IMR-90 (cell line): ENCODE measurements around the gene CYB5R2. TPM values are rescaled to one million over a fixed set of nuclear protein-coding genes. Genes with fewer than 3 reads are reported as not detected.

Experiments used
- ATAC-seq: fragments of 200-7000 bp; cut with Tn5 transposase; 2 replicates; pipeline ENCODE4 v1.9.1; 2020; ENCODE audit warnings: low read depth, mild to moderate bottlenecking, moderate library complexity
- BruUV-seq: library from RNA; stranded (reverse); fragments of 400-500 nt; replicated peaks from 2 replicates; lab custom pipeline; 2021; lab: Mats Ljungman, UMichigan
- CTCF ChIA-PET: fragments of 300-600 bp; formaldehyde crosslinking; extraction: SDS; loops from one replicate; lab custom pipeline; 2021; ENCODE audit warnings: antibody characterized with exemption; lab: Yijun Ruan, JAX
- POLR2A ChIA-PET: fragments of 300-600 bp; sonication (Branson Sonifier 250); formaldehyde crosslinking; loops from one replicate; lab custom pipeline; 2022; ENCODE audit warnings: antibody characterized with exemption; ENCODE audit not compliant: unreplicated experiment; lab: Charles Lee
- DNase-seq: peaks from one replicate; pipeline ENCODE4 v3.0.0; 2013
- H2AFZ ChIP-seq: replicated peaks from 2 replicates; pipeline ENCODE3; 2013; ENCODE audit warnings: low read length, mild to moderate bottlenecking; ENCODE audit not compliant: poor library complexity
- H2AK5ac ChIP-seq: 2 replicates; pipeline ENCODE4 v1.6.1; 2013; ENCODE audit warnings: low read depth, low read length, inconsistent platforms
- H2AK9ac ChIP-seq: replicated peaks from 2 replicates; pipeline ENCODE3; 2013; ENCODE audit warnings: mild to moderate bottlenecking, low read depth, low read length, moderate library complexity; ENCODE audit not compliant: poor library complexity
- H2BK120ac ChIP-seq: 2 replicates; pipeline ENCODE4 v1.6.1; 2013; ENCODE audit warnings: low read depth, low read length, inconsistent platforms
- H2BK15ac ChIP-seq: 3 replicates; pipeline ENCODE4 v1.6.1; 2013; ENCODE audit warnings: low read depth, low read length, inconsistent platforms
- H2BK20ac ChIP-seq: 2 replicates; pipeline ENCODE4 v1.6.1; 2013; ENCODE audit warnings: low read depth, mild to moderate bottlenecking, inconsistent platforms, low read length, moderate library complexity
- H2BK5ac ChIP-seq: 2 replicates; pipeline ENCODE4 v1.6.1; 2013; ENCODE audit warnings: mild to moderate bottlenecking, low read depth, low read length, inconsistent platforms; ENCODE audit not compliant: poor library complexity, severe bottlenecking
- H3K14ac ChIP-seq: replicated peaks from 2 replicates; pipeline ENCODE4 v1.6.1; 2013; ENCODE audit warnings: low read depth, low read length, inconsistent platforms
- H3K18ac ChIP-seq: 2 replicates; pipeline ENCODE4 v1.6.1; 2013; ENCODE audit warnings: low read depth, low read length, control low read depth
- H3K23ac ChIP-seq: 2 replicates; pipeline ENCODE4 v1.6.1; 2013; ENCODE audit warnings: low read depth, low read length, inconsistent platforms
- H3K27ac ChIP-seq: 2 replicates; pipeline ENCODE4 v1.5.1; 2013; ENCODE audit warnings: mild to moderate bottlenecking, control low read depth, low read length; ENCODE audit not compliant: insufficient read depth
- H3K27me3 ChIP-seq: 2 replicates; pipeline ENCODE4 v1.6.1; 2013; ENCODE audit warnings: low read length; ENCODE audit not compliant: control insufficient read depth, insufficient read depth
- H3K36me3 ChIP-seq: 2 replicates; pipeline ENCODE4 v1.6.1; 2013; ENCODE audit warnings: low read length, mixed read lengths; ENCODE audit not compliant: control insufficient read depth, insufficient read depth
- H3K4ac ChIP-seq: 2 replicates; pipeline ENCODE4 v1.6.1; 2013; ENCODE audit warnings: low read depth, low read length, inconsistent platforms
- H3K4me1 ChIP-seq: 2 replicates; pipeline ENCODE4 v1.6.1; 2013; ENCODE audit warnings: low read length, mixed read lengths; ENCODE audit not compliant: control insufficient read depth, insufficient read depth
- H3K4me2 ChIP-seq: 2 replicates; pipeline ENCODE4 v1.6.1; 2013; ENCODE audit warnings: low read depth, mild to moderate bottlenecking, control low read depth, low read length, moderate library complexity
- H3K4me3 ChIP-seq: 2 replicates; pipeline ENCODE4 v1.5.1; 2013; ENCODE audit warnings: low read depth, mild to moderate bottlenecking, control low read depth, low read length, moderate library complexity; ENCODE audit not compliant: insufficient read depth
- H3K56ac ChIP-seq: 2 replicates; pipeline ENCODE4 v1.6.1; 2013; ENCODE audit warnings: low read length, inconsistent platforms; ENCODE audit not compliant: insufficient read depth; ENCODE audit errors: extremely low read depth
- H3K79me1 ChIP-seq, 2 experiments: 2 replicates each; pipeline ENCODE4 v1.6.1; 2013; ENCODE audit warnings: low read length in 2 of 2, inconsistent platforms in 1 of 2, low read depth in 1 of 2
- H3K9ac ChIP-seq: 2 replicates; pipeline ENCODE4 v1.6.1; 2013; ENCODE audit warnings: low read depth, low read length, control low read depth
- H3K9me1 ChIP-seq: 2 replicates; pipeline ENCODE4 v1.6.1; 2013; ENCODE audit warnings: low read length, inconsistent platforms; ENCODE audit not compliant: insufficient read depth
- H3K9me3 ChIP-seq: 2 replicates; pipeline ENCODE4 v1.6.1; 2013; ENCODE audit warnings: low read length; ENCODE audit not compliant: control insufficient read depth, insufficient read depth
- H4K20me1 ChIP-seq: 2 replicates; pipeline ENCODE4 v1.6.1; 2013; ENCODE audit warnings: low read length, inconsistent platforms; ENCODE audit not compliant: insufficient read depth
- H4K5ac ChIP-seq: 2 replicates; pipeline ENCODE4 v1.6.1; 2013; ENCODE audit warnings: mild to moderate bottlenecking, low read depth, low read length, control low read depth
- H4K8ac ChIP-seq, 2 experiments: 2 replicates each; pipeline ENCODE4 v1.6.1; 2013; ENCODE audit warnings: low read depth in 2 of 2, low read length in 2 of 2, control low read depth in 1 of 2, inconsistent platforms in 1 of 2
- H4K91ac ChIP-seq: 2 replicates; pipeline ENCODE4 v1.6.1; 2013; ENCODE audit warnings: low read depth, low read length, inconsistent platforms; ENCODE audit not compliant: insufficient read depth
- BHLHE40 ChIP-seq: fragments of 150-350 bp; IDR thresholded peaks from 2 replicates; pipeline ENCODE4 v1.6.1; 2016; ENCODE audit warnings: mild to moderate bottlenecking, low read depth, low read length
- CEBPB ChIP-seq: IDR thresholded peaks from 2 replicates; pipeline ENCODE4 v1.6.1; 2012; ENCODE audit warnings: low read depth, low read length, improper control_type of control experiment
- CHD1 ChIP-seq: IDR thresholded peaks from 2 replicates; pipeline ENCODE4 v1.6.1; 2012; ENCODE audit warnings: low read depth, low read length, improper control_type of control experiment
- CTCF ChIP-seq: conservative IDR thresholded peaks from 2 replicates; pipeline ENCODE4 v1.5.1; 2012; ENCODE audit warnings: mild to moderate bottlenecking, low read depth, low read length, improper control_type of control experiment
- ELK1 ChIP-seq: fragments of 150-350 bp; IDR thresholded peaks from 2 replicates; pipeline ENCODE4 v1.6.1; 2016; ENCODE audit warnings: low read depth, mild to moderate bottlenecking, low read length, moderate library complexity, borderline replicate concordance
- FOS ChIP-seq: fragments of 150-350 bp; IDR thresholded peaks from 2 replicates; pipeline ENCODE4 v1.6.1; 2016; ENCODE audit warnings: low read depth, low read length
- MAFK ChIP-seq: IDR thresholded peaks from 2 replicates; pipeline ENCODE4 v1.6.1; 2012; ENCODE audit warnings: low read depth, low read length, improper control_type of control experiment
- MAZ ChIP-seq: IDR thresholded peaks from 2 replicates; pipeline ENCODE4 v1.6.1; 2012; ENCODE audit warnings: low read depth, mild to moderate bottlenecking, low read length, improper control_type of control experiment, moderate library complexity, borderline replicate concordance
- MXI1 ChIP-seq: IDR thresholded peaks from 2 replicates; pipeline ENCODE4 v1.6.1; 2012; ENCODE audit warnings: low read depth, mild to moderate bottlenecking, low read length, moderate library complexity, borderline replicate concordance
- NFE2L2 ChIP-seq: fragments of 150-350 bp; IDR thresholded peaks from 2 replicates; pipeline ENCODE4 v1.6.1; 2016; ENCODE audit warnings: low read depth, mild to moderate bottlenecking, low read length
- POLR2A ChIP-seq: IDR thresholded peaks from 2 replicates; pipeline ENCODE4 v1.6.1; 2012; ENCODE audit warnings: mild to moderate bottlenecking, low read depth, low read length
- RAD21 ChIP-seq: IDR thresholded peaks from 2 replicates; pipeline ENCODE4 v1.6.1; 2012; ENCODE audit warnings: low read length, improper control_type of control experiment
- RCOR1 ChIP-seq: IDR thresholded peaks from 2 replicates; pipeline ENCODE4 v1.6.1; 2012; ENCODE audit warnings: mild to moderate bottlenecking, low read length, improper control_type of control experiment; ENCODE audit not compliant: insufficient replicate concordance
- RFX5 ChIP-seq: IDR thresholded peaks from 2 replicates; pipeline ENCODE4 v1.8.0; 2012; ENCODE audit warnings: low read depth, mild to moderate bottlenecking, low read length, moderate library complexity
- SMC3 ChIP-seq: fragments of 150-350 bp; IDR thresholded peaks from 2 replicates; pipeline ENCODE4 v1.6.1; 2016; ENCODE audit warnings: low read depth, mild to moderate bottlenecking, antibody characterized with exemption, low read length, moderate library complexity
- WGBS, 2 experiments: methylation state at CpG; one replicate each; pipeline versions ENCODE4 v1.1.5 to v1.1.7; 2013; ENCODE audit warnings: missing lambda C conversion rate in 2 of 2; ENCODE audit not compliant: insufficient read length in 1 of 2; ENCODE audit errors: extremely low coverage in 2 of 2; 5-methylcytosine and 5-hydroxymethylcytosine counted together
- dilution Hi-C: fragments of 300-500 bp; cut with HindIII; formaldehyde crosslinking; loops from one replicate; pipeline ENCODE4 v1.14.3; 2018; ENCODE audit warnings: low sequenced_read_pairs; ENCODE audit not compliant: unreplicated experiment
- in situ Hi-C: fragments of 300-500 bp; cut with MboI; formaldehyde crosslinking; loops from 3 replicates; pipeline ENCODE4 v1.14.3; 2019; ENCODE audit warnings: low sequenced_read_pairs, inconsistent platforms, mixed read lengths
- intact Hi-C: fragments of 100-400 bp; cut with micrococcal nuclease; formaldehyde crosslinking; loops from 2 replicates; pipeline ENCODE4 v1.10.0; 2022
- polyA plus RNA-seq, 3 experiments: library from polyadenylated mRNA; depleted of rRNA; stranded (reverse); fragments of >200 nt; gene quantifications; 2 replicates each; pipeline ENCODE4 v1.2.3, GENCODE V29; 2012; ENCODE audit warnings: low replicate concordance in 1 of 3
- total RNA-seq: library from RNA; depleted of rRNA; stranded (reverse); fragments of >200 nt; gene quantifications from 2 replicates; pipeline ENCODE4 v1.2.3, GENCODE V29; 2012
- TF ChIP-seq, protein P1 (sequence below): fragments of 150-350 bp; IDR thresholded peaks from 2 replicates; pipeline ENCODE4 v1.6.1; 2017; ENCODE audit warnings: mild to moderate bottlenecking, antibody characterized with exemption, low read length, low read depth

The CYB5R2 gene
- total and polyA plus RNA-seq, 2 of the 4 experiments (the other 2 are of a cell fraction): 4.5 to 4.7 TPM

- dilution Hi-C loops: no loop called here
- Histone ChIP-seq H4K91ac (no peak overlapping the region), H3K4me1 (no peaks in the 10 kb centered on the region), H3K14ac (no peak overlapping the region), H3K36me3 (no peaks in the 10 kb centered on the region), H3K4me2 (no peak overlapping the region), H4K8ac (no peak overlapping the region), H3K4me3 (no peak overlapping the region), H2BK20ac (no peak overlapping the region), H3K27ac (no peak overlapping the region), H4K20me1 (no peaks in the 10 kb centered on the region), H3K9ac (no peak overlapping the region), H3K9me3 (no peaks in the 10 kb centered on the region), H3K56ac (no peak overlapping the region), H3K4ac (no peak overlapping the region), H2BK120ac (no peak overlapping the region), H2AK9ac (no peak overlapping the region), H2BK5ac (no peak overlapping the region), H2BK15ac (no peak overlapping the region), H3K27me3 (peaks cover 2% of the 10 kb centered on the region; the same call in 1 of the 2 replicates), H4K5ac (no peak overlapping the region), H3K18ac (no peak overlapping the region), H3K9me1 (no peaks in the 10 kb centered on the region; the same call in 1 of the 2 replicates), H2AFZ (no peak overlapping the region), H3K23ac (no peak overlapping the region), H3K79me1 (no peaks in the 10 kb centered on the region), H2AK5ac (no peak overlapping the region)
- no TSS peak for BruUV-seq
- ATAC-seq (no peak), DNase-seq (no peak)
- POLR2A ChIA-PET: no interaction called here
- WGBS, 2 experiments: 63% methylated on average over 2 of the region's 3 CpGs; no CpG with 5 or more reads in 1 of the 2 experiments
- CTCF ChIA-PET: no interaction called here
- TF ChIP-seq SMC3 (no peak), CHD1 (no peak), ELK1 (no peak), NFE2L2 (no peak), RFX5 (no peak), MAZ (no peak), CEBPB (no peak), RCOR1 (no peak), CTCF (no peak), MAFK (no peak), MXI1 (no peak), RAD21 (no peak), BHLHE40 (no peak), POLR2A (no peak), FOS (no peak)
- TF ChIP-seq, protein P1, sequence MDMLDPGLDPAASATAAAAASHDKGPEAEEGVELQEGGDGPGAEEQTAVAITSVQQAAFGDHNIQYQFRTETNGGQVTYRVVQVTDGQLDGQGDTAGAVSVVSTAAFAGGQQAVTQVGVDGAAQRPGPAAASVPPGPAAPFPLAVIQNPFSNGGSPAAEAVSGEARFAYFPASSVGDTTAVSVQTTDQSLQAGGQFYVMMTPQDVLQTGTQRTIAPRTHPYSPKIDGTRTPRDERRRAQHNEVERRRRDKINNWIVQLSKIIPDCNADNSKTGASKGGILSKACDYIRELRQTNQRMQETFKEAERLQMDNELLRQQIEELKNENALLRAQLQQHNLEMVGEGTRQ: no peak
- in situ Hi-C loops: no loop called here
- intact Hi-C loops: no loop called here
Measured at GRCh38 chr11:7619322-7619721, 54.0 kb downstream of the CYB5R2 start.
